ENCODE measurements around the gene C1S.

Gene C1S

DNA sequence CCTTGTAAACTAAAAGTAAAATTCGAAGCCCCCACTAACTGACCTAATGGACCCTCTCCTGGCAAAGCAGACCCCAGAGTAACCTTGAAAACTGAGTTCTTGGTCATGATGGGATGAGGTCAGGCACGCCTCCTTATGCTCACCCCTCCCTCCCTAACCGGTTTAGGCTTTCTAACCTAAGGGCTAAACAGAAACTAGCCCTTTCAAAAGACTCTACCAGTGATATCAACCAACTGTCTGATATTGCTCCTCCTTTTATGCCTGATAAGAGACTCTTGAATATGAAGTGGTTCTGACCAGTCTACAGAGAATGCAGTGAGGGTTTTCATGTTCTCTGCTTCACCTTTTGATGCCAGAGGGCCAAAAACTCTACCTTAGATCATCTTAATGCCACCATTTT lies 37.4 kb upstream of the C1S start:
- Histone ChIP-seq H3K4me1 (ENCODE audit: insufficient read depth, low read length) (peaks cover 12% of the 10 kb centered on the region), H3K4me3 (ENCODE audit: low read depth in 1 of 2, low read length in 2 of 2) (no peak overlapping the region), H3K27me3 (ENCODE audit: insufficient read depth, low read length, poor library complexity) (no peaks in the 10 kb centered on the region), H3K79me2 (ENCODE audit: insufficient read depth, low read length) (peaks cover 2% of the 10 kb centered on the region; the same call in 1 of the 2 replicates), H3K36me3 (ENCODE audit: insufficient read depth, low read length) (no peaks in the 10 kb centered on the region), H4K20me1 (ENCODE audit: insufficient read depth, low read length) (no peaks in the 10 kb centered on the region), H2AFZ (ENCODE audit: low read depth, low read length) (no peak overlapping the region), H3K27ac (ENCODE audit: low read length) (no peak overlapping the region), H3K9ac (ENCODE audit: low read depth, low read length) (no peak overlapping the region), H3K4me2 (ENCODE audit: insufficient read depth, low read length) (no peak overlapping the region), H3K9me3 (ENCODE audit: insufficient read depth, low read length, severe bottlenecking) (no peaks in the 10 kb centered on the region)
- ATAC-seq (ENCODE audit: insufficient read depth, low read depth) (no peak), DNase-seq (no peak)
- TF ChIP-seq, protein P1, sequence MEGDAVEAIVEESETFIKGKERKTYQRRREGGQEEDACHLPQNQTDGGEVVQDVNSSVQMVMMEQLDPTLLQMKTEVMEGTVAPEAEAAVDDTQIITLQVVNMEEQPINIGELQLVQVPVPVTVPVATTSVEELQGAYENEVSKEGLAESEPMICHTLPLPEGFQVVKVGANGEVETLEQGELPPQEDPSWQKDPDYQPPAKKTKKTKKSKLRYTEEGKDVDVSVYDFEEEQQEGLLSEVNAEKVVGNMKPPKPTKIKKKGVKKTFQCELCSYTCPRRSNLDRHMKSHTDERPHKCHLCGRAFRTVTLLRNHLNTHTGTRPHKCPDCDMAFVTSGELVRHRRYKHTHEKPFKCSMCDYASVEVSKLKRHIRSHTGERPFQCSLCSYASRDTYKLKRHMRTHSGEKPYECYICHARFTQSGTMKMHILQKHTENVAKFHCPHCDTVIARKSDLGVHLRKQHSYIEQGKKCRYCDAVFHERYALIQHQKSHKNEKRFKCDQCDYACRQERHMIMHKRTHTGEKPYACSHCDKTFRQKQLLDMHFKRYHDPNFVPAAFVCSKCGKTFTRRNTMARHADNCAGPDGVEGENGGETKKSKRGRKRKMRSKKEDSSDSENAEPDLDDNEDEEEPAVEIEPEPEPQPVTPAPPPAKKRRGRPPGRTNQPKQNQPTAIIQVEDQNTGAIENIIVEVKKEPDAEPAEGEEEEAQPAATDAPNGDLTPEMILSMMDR (IDR thresholded peaks at IDR 0.05; ENCODE audit: borderline replicate concordance, extremely low read depth, low read length, poor library complexity, severe bottlenecking): no peak
- TF ChIP-seq EZH2 (IDR thresholded peaks at IDR 0.05; ENCODE audit: borderline replicate concordance, low read depth, low read length, severe bottlenecking): no peak

DNA sequence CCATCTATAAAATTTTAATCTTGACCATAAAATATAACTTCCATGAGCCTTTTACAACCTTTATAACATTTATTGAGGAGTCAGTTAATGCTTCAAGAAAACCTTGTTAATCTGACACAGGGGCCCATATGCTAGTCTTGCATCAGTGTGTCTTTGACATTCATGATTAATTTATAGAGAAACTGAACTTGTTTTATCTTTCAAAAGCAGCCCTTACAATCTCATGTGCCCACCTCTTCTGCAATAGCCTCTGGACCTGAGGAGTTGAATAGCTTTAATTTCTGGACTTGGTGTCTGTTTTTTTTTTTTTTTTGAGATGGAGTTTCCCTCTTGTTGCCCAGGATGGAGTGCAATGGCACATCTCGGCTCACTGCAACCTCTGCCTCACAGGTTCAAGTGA lies 33.7 kb upstream of the C1S start:
- DNase-seq (no peak), ATAC-seq (ENCODE audit: insufficient read depth, low read depth) (no peak)
- no peak overlapping the region for H2AFZ ChIP-seq (ENCODE audit: low read depth, low read length)
- no peaks in the 10 kb centered on the region for H3K4me1 ChIP-seq (ENCODE audit: insufficient read depth, low read length)
- no peak overlapping the region for H3K9ac ChIP-seq (ENCODE audit: low read depth, low read length)
- H3K36me3 ChIP-seq (ENCODE audit: insufficient read depth, low read length): no peaks in the 10 kb centered on the region
- H3K9me3 ChIP-seq (ENCODE audit: insufficient read depth, low read length, severe bottlenecking): no peaks in the 10 kb centered on the region
- no peaks in the 10 kb centered on the region for H3K79me2 ChIP-seq (ENCODE audit: insufficient read depth, low read length)
- H3K27me3 ChIP-seq (ENCODE audit: insufficient read depth, low read length, poor library complexity): no peaks in the 10 kb centered on the region
- TF ChIP-seq, protein P1 (IDR thresholded peaks at IDR 0.05; ENCODE audit: borderline replicate concordance, extremely low read depth, low read length, poor library complexity, severe bottlenecking): no peak
- no peak for TF ChIP-seq EZH2 (IDR thresholded peaks at IDR 0.05; ENCODE audit: borderline replicate concordance, low read depth, low read length, severe bottlenecking)
- H4K20me1 ChIP-seq (ENCODE audit: insufficient read depth, low read length): no peaks in the 10 kb centered on the region
- no peak overlapping the region for H3K27ac ChIP-seq (ENCODE audit: low read length)
- H3K4me3 ChIP-seq (ENCODE audit: low read depth in 1 of 2, low read length in 2 of 2): no peak overlapping the region
- no peak overlapping the region for H3K4me2 ChIP-seq (ENCODE audit: insufficient read depth, low read length)

DNA sequence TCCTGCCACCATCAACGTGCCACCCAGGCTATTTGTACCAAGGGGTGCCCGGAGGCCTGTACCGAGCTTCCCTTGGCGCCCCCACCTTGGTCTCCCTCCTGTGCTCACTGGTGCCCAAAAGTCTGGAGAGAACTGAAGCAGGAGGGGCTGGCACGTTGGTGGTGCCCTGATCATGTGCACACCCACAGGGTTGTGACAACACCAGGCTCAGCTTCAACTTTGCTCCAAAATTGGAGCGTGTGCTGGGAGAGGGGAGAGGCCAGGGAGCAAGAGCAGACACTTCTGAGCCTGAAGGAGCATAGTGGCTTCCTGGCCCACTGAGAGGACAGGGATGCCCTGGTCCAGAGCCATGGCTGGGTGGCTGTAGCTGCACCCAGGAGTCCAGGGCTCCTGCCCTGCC lies 29.2 kb upstream of the C1S start:
- Histone ChIP-seq H3K27ac (ENCODE audit: low read length) (no peak overlapping the region), H3K27me3 (ENCODE audit: insufficient read depth, low read length, poor library complexity) (no peaks in the 10 kb centered on the region), H3K9me3 (ENCODE audit: insufficient read depth, low read length, severe bottlenecking) (no peaks in the 10 kb centered on the region), H3K79me2 (ENCODE audit: insufficient read depth, low read length) (no peaks in the 10 kb centered on the region), H3K4me1 (ENCODE audit: insufficient read depth, low read length) (no peaks in the 10 kb centered on the region), H3K4me3 (ENCODE audit: low read depth in 1 of 2, low read length in 2 of 2) (no peak overlapping the region), H3K9ac (ENCODE audit: low read depth, low read length) (no peak overlapping the region), H3K4me2 (ENCODE audit: insufficient read depth, low read length) (no peak overlapping the region), H2AFZ (ENCODE audit: low read depth, low read length) (no peak overlapping the region), H4K20me1 (ENCODE audit: insufficient read depth, low read length) (no peaks in the 10 kb centered on the region), H3K36me3 (ENCODE audit: insufficient read depth, low read length) (no peaks in the 10 kb centered on the region)
- no peak for ATAC-seq (ENCODE audit: insufficient read depth, low read depth)
- TF ChIP-seq, protein P1 (IDR thresholded peaks at IDR 0.05; ENCODE audit: borderline replicate concordance, extremely low read depth, low read length, poor library complexity, severe bottlenecking): no peak
- TF ChIP-seq EZH2 (IDR thresholded peaks at IDR 0.05; ENCODE audit: borderline replicate concordance, low read depth, low read length, severe bottlenecking): no peak
- DNase-seq: no peak

DNA sequence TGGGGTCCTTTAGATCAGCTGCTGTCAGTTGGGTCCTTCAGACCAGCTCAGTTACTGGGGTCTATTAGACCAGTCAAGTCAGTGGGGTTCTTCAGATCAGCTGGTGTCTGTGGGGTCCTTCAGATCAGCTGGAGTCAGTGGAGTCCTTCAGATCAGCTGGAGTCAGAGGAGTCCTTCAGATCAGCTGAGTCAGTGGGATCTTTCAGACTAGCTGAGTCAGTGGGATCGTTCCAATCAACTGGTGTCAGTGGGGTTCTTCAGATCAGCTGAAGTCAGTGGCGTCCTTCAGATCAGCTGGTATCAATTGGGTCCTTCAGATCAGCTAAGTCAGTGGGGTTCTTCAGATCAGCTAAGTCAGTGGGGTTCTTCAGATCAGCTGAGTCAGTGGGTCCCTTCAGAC lies 27.5 kb upstream of the C1S start:
- peaks cover 1% of the 10 kb centered on the region for H3K4me1 ChIP-seq (ENCODE audit: insufficient read depth, low read length)
- DNase-seq: no peak
- no peak for ATAC-seq (ENCODE audit: insufficient read depth, low read depth)
- no peak overlapping the region for H3K9ac ChIP-seq (ENCODE audit: low read depth, low read length)
- no peaks in the 10 kb centered on the region for H3K36me3 ChIP-seq (ENCODE audit: insufficient read depth, low read length)
- H3K27ac ChIP-seq (ENCODE audit: low read length): no peak overlapping the region
- H3K9me3 ChIP-seq (ENCODE audit: insufficient read depth, low read length, severe bottlenecking): no peaks in the 10 kb centered on the region
- no peaks in the 10 kb centered on the region for H4K20me1 ChIP-seq (ENCODE audit: insufficient read depth, low read length)
- H3K79me2 ChIP-seq (ENCODE audit: insufficient read depth, low read length): no peaks in the 10 kb centered on the region
- no peaks in the 10 kb centered on the region for H3K27me3 ChIP-seq (ENCODE audit: insufficient read depth, low read length, poor library complexity)
- no peak overlapping the region for H3K4me2 ChIP-seq (ENCODE audit: insufficient read depth, low read length)
- no peak overlapping the region for H2AFZ ChIP-seq (ENCODE audit: low read depth, low read length)
- no peak overlapping the region for H3K4me3 ChIP-seq (ENCODE audit: low read depth in 1 of 2, low read length in 2 of 2)
- TF ChIP-seq, protein P1 (IDR thresholded peaks at IDR 0.05; ENCODE audit: borderline replicate concordance, extremely low read depth, low read length, poor library complexity, severe bottlenecking): no peak
- TF ChIP-seq EZH2 (IDR thresholded peaks at IDR 0.05; ENCODE audit: borderline replicate concordance, low read depth, low read length, severe bottlenecking): no peak
